Liver (tissue), 3 donors: ENCODE results near the gene TAGLN2.

Experiments used
- FOXA1 ChIP-seq: IDR thresholded peaks from 2 replicates; pipeline ENCODE4 v1.6.1; 2016; ENCODE audit warnings: antibody characterized with exemption
- GABPA ChIP-seq, 2 donors: IDR thresholded peaks in 1 of 2; conservative IDR thresholded peaks in 1 of 2; 2 replicates each; pipeline ENCODE4 v1.6.1; 2016; ENCODE audit warnings: antibody characterized with exemption in 2 of 2, mild to moderate bottlenecking in 1 of 2, moderate library complexity in 1 of 2
- JUND ChIP-seq, 2 donors: IDR thresholded peaks; 2 replicates each; pipeline ENCODE4 v1.6.1; 2016; ENCODE audit warnings: antibody characterized with exemption in 2 of 2
- NR2F2 ChIP-seq: IDR thresholded peaks from 2 replicates; pipeline ENCODE4 v1.6.1; 2016; ENCODE audit warnings: antibody characterized with exemption
- SP1 ChIP-seq: IDR thresholded peaks from 2 replicates; pipeline ENCODE4 v1.6.1; 2018; ENCODE audit warnings: antibody characterized with exemption, mild to moderate bottlenecking
- TAF1 ChIP-seq: conservative IDR thresholded peaks from 2 replicates; pipeline ENCODE4 v1.6.1; 2016; ENCODE audit warnings: antibody characterized with exemption, mild to moderate bottlenecking
- YY1 ChIP-seq: IDR thresholded peaks from 2 replicates; pipeline ENCODE4 v1.6.1; 2016; ENCODE audit warnings: antibody characterized with exemption, mild to moderate bottlenecking
- TF ChIP-seq, protein P1 (sequence below): fragments of 150-350 bp; IDR thresholded peaks from 2 replicates; pipeline ENCODE4 v1.5.1; 2017; ENCODE audit warnings: improper control_type of control experiment, low read depth, low read length; ENCODE audit not compliant: missing input control
- TF ChIP-seq, protein P2 (sequence below): IDR thresholded peaks from 2 replicates; pipeline ENCODE4 v1.6.1; 2016; ENCODE audit warnings: antibody characterized with exemption, mild to moderate bottlenecking
- TF ChIP-seq, protein P3 (sequence below): IDR thresholded peaks from 2 replicates; pipeline ENCODE4 v1.6.1; 2016; ENCODE audit warnings: antibody characterized with exemption
- TF ChIP-seq, protein P4 (sequence below): IDR thresholded peaks from 2 replicates; pipeline ENCODE4 v1.6.1; 2016; ENCODE audit warnings: antibody characterized with exemption
- TF ChIP-seq, protein P5 (sequence below): IDR thresholded peaks from 2 replicates; pipeline ENCODE4 v1.6.1; 2016; ENCODE audit warnings: antibody characterized with exemption
- donor health status: healthy.
- donor health status: healthy.

DNA sequence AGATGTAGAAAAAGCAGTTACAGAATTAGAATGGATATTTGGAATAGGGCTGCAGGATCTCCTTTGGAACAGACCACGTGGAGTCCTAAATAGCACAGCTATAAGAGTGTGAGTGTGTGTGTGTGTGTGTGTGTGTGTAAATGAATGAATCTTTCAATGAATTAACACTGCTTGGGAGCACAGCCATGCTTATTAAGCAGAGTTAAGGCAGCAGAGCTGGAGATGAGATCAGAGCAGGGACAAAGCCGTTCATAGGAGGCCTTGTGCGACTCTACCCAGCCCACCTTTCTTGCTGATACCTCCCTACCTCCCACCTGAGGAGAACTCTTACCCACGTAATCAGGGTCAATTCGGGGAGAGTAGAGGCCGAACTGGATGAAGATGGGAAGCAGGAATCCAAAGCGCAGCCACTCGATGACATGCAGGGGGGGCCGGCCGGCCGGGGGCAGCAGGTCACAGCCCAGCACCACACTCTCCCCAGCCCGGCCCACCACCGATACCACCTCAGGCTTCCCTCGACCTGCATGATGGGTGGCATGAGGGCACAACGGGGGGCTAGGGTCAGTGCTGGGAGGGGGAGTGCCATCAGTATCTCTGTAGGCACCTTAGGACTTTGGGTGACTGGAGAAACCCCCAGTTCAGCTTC, 17.4 kb upstream of the TAGLN2 start:
- TF ChIP-seq, protein P1, sequence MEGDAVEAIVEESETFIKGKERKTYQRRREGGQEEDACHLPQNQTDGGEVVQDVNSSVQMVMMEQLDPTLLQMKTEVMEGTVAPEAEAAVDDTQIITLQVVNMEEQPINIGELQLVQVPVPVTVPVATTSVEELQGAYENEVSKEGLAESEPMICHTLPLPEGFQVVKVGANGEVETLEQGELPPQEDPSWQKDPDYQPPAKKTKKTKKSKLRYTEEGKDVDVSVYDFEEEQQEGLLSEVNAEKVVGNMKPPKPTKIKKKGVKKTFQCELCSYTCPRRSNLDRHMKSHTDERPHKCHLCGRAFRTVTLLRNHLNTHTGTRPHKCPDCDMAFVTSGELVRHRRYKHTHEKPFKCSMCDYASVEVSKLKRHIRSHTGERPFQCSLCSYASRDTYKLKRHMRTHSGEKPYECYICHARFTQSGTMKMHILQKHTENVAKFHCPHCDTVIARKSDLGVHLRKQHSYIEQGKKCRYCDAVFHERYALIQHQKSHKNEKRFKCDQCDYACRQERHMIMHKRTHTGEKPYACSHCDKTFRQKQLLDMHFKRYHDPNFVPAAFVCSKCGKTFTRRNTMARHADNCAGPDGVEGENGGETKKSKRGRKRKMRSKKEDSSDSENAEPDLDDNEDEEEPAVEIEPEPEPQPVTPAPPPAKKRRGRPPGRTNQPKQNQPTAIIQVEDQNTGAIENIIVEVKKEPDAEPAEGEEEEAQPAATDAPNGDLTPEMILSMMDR = no peak
- no peak for TF ChIP-seq SP1
- TF ChIP-seq, protein P2, sequence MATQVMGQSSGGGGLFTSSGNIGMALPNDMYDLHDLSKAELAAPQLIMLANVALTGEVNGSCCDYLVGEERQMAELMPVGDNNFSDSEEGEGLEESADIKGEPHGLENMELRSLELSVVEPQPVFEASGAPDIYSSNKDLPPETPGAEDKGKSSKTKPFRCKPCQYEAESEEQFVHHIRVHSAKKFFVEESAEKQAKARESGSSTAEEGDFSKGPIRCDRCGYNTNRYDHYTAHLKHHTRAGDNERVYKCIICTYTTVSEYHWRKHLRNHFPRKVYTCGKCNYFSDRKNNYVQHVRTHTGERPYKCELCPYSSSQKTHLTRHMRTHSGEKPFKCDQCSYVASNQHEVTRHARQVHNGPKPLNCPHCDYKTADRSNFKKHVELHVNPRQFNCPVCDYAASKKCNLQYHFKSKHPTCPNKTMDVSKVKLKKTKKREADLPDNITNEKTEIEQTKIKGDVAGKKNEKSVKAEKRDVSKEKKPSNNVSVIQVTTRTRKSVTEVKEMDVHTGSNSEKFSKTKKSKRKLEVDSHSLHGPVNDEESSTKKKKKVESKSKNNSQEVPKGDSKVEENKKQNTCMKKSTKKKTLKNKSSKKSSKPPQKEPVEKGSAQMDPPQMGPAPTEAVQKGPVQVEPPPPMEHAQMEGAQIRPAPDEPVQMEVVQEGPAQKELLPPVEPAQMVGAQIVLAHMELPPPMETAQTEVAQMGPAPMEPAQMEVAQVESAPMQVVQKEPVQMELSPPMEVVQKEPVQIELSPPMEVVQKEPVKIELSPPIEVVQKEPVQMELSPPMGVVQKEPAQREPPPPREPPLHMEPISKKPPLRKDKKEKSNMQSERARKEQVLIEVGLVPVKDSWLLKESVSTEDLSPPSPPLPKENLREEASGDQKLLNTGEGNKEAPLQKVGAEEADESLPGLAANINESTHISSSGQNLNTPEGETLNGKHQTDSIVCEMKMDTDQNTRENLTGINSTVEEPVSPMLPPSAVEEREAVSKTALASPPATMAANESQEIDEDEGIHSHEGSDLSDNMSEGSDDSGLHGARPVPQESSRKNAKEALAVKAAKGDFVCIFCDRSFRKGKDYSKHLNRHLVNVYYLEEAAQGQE = no peak
- no peak for TF ChIP-seq GABPA (IDR thresholded peaks at IDR 0.05 in 1 of 2, conservative IDR thresholded peaks at IDR 0.05 in 1 of 2)
- no peak for TF ChIP-seq YY1
- TF ChIP-seq TAF1 = no peak
- TF ChIP-seq, protein P3, sequence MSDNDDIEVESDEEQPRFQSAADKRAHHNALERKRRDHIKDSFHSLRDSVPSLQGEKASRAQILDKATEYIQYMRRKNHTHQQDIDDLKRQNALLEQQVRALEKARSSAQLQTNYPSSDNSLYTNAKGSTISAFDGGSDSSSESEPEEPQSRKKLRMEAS = no peak
- TF ChIP-seq, protein P4, sequence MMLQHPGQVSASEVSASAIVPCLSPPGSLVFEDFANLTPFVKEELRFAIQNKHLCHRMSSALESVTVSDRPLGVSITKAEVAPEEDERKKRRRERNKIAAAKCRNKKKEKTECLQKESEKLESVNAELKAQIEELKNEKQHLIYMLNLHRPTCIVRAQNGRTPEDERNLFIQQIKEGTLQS = no peak
- TF ChIP-seq JUND (IDR thresholded peaks at IDR 0.05) = no peak
- TF ChIP-seq, protein P5, sequence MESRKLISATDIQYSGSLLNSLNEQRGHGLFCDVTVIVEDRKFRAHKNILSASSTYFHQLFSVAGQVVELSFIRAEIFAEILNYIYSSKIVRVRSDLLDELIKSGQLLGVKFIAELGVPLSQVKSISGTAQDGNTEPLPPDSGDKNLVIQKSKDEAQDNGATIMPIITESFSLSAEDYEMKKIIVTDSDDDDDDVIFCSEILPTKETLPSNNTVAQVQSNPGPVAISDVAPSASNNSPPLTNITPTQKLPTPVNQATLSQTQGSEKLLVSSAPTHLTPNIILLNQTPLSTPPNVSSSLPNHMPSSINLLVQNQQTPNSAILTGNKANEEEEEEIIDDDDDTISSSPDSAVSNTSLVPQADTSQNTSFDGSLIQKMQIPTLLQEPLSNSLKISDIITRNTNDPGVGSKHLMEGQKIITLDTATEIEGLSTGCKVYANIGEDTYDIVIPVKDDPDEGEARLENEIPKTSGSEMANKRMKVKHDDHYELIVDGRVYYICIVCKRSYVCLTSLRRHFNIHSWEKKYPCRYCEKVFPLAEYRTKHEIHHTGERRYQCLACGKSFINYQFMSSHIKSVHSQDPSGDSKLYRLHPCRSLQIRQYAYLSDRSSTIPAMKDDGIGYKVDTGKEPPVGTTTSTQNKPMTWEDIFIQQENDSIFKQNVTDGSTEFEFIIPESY = no peak
- no peak for TF ChIP-seq NR2F2
- no peak for TF ChIP-seq FOXA1
